Vagina (tissue), 2 donors: Measurements from ENCODE around the gene ZNF337.

Experiments
- CTCF ChIP-seq, 3 experiments: fragments of 450-650 bp in 2 of 3; fragments of 200-600 bp in 1 of 3; sonication (generic) in 1 of 3; IDR thresholded peaks; one replicate each; pipeline ENCODE4 v1.5.1; 2017 to 2019; ENCODE audit warnings: antibody characterized with exemption in 3 of 3, mild to moderate bottlenecking in 2 of 3, moderate library complexity in 2 of 3
- POLR2A ChIP-seq, 2 donors: fragments of 450-650 bp; IDR thresholded peaks; one replicate each; pipeline ENCODE4 v1.6.1; 2017; ENCODE audit warnings: antibody characterized with exemption in 2 of 2, mild to moderate bottlenecking in 2 of 2, moderate library complexity in 2 of 2
- POLR2AphosphoS5 ChIP-seq, 2 donors: sonication (generic); formaldehyde crosslinking; IDR thresholded peaks; one replicate each; pipeline ENCODE4 v1.9.0; 2017; ENCODE audit warnings: antibody characterized with exemption in 2 of 2, mild to moderate bottlenecking in 2 of 2, low read depth in 1 of 2; ENCODE audit not compliant: insufficient read depth in 1 of 2

DNA sequence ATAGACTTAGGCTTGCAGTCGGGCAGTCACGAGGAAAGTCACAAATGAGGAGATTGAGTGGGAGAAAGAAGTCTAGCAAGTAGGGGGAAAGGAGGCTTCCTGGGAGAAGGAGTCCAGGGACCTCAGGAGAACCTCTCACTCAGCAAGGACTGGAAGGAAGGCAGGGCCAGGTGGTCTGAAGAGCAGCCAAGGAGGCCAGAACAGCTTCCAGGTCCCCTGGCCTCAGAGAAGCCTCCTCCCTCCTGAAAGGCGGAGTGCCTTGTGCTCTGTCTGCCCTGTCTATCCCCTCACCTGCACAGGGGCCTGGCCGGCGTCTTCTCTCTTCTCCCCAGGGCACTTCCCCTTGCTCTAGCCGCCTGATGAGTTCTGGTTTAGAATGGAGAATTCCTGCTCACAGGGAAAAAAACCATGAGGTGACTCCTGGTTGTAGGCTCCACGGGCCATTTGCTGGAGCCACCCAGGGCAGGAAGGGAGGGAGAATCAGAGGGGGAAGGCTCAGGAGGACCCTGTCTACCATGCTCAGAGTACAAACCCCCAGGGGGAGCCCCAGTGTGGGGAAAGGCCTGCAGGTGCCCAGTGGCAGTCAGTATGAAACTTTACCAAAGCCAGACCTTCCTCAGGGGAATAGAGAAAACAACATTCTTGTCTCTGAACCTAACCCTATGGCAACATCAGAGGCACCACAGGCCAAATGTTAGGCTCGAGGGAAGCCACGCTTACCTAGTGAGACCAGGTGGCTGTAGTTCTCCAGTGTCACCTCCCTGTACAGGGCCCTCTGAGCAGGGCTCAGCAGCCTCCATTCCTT is 11.2 kb downstream of the ZNF337 start:
- TF ChIP-seq POLR2AphosphoS5 (IDR thresholded peaks at IDR 0.05; ENCODE audit: insufficient read depth in 1 of 2, low read depth in 1 of 2) (no peak), CTCF (IDR thresholded peaks at IDR 0.05) (no peak), POLR2A (IDR thresholded peaks at IDR 0.05) (no peak)
